TTC549 (cell line): ENCODE data around the gene TMEM235.

Experiments
- FAIRE-seq: peaks from 2 replicates; lab custom pipeline; 2012; peaks lifted over from hg19 to GRCh38; lab: Jason Lieb, UNC

The TMEM235 gene

DNA sequence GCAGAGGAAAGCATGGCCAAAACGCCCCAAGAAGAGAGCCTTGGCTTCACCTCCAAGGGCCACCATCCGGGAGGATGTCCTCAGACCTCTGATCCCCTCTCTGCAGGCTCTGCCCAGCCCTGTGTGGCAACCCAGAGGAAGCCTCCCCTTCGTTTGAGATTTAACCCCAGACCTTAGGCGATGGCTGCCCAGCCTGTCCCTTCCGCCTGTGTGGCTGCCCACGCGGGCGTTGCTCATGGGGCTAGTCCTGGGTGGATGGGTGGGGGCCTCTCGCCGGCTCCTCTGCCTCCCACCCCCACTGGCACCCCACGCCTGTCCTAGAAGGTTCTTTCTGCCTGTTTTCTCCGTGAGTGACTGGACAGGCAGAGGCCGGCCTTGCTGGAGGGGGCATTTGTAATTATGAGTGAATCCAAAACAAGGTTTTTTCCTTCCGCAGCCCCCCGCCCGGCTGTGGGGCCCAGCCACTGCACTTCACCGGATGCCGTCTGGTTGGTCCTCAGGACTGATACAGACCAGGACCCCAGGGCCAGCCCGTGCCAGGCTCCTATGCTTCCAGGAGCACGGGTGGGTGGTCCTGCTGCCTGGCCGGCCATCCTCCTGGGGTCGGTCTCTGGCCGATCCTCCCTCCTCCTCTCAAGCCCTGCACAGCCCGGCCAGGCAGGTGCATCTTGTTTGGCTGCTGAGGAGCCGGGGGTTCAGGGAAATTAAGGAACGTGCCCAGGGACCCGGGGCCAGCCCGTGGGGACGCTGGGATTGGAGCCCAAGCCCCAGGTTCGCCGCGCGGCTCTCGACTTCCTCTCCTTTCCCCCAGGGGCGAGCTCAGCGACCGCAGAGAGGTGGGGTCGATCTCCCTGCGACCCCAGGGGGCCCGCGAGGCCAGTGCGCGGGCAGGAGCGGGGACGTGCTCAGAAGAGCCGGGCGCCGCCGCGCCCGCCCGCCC, at the start of gene TMEM235:
TSS of gene TMEM235 (plus strand) at position 636 of the 940 bp plus-strand sequence. CDS start 393 bp downstream, outside the sequence.
- FAIRE-seq: no peak

DNA sequence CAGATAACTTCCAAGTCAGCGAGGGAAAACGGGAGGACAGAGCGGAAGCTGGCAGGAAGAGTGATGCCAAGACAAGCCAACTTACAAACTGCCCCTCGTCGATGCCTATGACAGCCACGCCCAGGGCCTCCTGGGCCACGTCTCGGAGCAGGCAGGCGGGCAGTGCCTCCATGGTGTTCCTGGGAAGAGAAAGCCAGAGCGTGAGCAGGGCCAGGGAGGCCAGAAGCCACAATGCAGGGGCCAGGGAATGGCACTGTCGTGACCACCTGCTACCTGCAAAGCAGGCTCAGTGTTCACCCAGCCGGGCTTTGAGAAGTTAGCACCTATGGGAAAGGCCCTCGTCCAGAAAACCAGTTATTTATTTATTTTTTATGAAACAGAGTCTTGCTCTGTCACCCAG, 48.9 kb upstream of the TMEM235 start:
- FAIRE-seq: no peak

DNA sequence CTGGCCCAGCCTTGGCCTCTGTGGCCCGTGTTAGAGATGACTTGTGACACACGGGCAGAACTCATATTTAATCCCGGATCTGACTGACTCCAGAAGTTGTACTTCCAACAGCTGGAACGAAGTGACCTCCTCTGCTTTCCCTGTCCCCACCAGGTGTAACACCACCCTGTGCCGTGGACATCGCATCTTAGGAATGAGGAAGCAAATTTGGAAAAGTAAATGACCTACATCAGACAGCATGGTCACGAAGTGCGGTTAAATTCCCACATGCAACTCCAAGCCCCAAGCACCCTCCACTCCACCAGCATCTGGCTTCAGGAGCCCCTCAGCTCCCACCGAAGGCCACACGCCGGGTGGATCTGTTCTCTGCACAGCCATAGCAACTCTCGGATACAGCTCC, 47.5 kb upstream of the TMEM235 start:
- no peak for FAIRE-seq

DNA sequence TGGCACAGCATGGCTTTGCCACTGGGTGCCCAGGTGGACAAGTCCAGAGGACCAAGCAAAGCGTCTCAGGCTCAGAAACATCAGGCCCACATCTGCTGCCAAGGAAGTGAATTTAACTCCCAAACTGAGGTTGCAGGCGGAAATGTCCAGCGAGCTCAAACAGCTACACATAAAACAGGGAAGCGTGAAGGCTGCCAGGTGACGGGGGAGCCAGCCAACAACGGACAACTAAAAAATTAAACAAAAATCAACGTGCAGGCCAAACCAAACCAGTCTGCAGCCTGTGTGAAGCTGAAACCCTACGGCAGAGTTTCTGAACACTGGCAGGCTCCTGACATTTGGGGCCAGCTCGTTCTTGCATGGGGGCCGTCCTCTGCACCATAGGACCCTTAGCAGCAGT, 47.1 kb upstream of the TMEM235 start:
- no peak for FAIRE-seq

DNA sequence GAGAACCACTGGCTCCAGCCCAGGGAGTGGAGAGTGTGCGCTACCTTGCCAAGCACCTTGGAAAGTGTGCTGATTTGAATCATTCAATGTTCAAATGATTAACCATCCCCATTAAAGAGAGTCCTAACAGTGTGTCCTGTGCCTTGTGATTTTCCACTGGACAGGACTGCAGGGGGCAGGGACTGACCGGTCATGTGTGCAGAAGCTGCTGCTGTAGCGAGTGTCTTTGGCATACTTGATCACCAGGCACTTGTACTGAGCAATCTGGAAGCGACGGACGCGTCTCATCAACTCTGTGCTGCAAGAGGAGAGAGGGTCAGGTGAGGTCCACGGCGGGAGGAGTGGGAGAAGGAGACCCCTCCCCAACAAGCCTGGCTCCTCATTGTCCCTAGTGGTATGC, 46.6 kb upstream of the TMEM235 start:
- FAIRE-seq: no peak

DNA sequence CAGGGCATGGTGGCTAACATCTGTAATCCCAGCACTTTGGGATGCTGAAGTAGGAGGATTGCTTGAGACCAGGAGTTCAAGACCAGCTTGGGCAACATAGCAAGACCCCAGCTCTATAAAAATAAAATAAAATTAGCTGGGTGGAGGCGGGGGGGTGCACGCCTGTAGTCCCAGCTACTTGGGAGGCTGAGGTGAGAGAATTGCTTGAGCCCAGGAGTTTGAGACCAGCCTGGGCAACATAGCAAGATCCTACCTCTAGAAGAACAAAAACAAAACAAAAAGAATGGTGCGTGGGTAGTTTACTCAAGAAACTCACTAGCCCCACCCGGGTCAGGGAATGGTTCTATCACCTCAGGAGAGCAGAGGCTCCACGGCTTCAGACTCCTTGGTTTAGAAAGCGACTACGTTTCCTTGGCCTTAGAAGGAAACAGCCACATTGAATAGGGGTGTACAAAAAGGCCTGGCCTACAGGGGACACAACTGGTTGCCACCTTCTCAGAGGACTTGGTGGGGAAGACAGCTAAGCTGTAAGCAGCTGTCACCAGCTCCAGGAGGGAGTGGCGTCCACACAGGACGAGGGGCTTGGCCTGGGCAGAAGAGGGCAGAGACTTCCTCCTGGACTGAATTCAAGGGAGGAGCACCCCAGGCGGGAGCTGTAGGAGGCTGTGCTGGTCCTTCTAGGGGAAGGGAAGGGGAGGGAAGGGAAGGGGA, 45.3 kb upstream of the TMEM235 start:
- no peak for FAIRE-seq

DNA sequence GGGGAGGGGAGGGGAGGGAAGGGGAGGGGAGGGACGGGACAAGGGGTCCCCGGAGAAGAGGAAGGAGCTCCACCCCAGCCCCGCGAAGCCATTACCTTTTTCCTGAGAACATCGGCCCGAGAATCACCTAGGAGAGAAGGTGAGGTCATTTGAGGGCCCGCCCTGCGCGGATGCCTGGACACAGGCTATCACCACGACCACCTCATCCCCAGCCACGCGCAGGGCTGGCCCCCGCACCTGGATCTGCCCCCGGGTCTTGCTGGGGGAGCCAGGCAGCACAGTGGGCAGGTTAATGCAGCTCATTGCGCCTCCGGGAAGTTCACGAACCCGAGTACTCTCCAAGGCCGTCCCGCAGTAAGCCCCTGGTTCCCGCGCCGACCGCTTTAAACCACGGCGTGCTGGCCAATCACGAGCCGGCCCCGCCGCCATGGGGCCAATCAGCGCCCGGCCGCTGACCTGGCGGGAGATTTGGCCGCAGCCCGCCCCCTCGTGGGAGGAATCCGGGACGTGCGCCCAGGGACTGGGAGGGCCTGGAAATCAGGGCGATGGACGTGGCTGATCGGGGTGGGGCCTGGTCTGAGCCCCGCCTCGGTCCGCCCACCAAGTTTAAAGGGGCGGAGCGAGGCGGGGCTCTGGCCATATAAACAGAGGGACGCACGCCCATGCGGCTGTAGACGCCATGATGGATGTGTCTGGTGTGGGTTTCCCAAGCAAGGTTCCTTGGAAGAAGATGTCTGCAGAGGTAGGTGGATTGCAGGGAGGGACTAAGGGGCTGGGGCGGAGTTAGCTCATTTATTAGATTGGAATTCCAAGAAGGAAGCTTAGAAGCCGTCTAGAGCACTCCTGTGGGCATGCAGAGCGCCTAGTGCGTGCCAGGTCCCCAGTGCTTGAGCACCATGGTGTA, 44.5 kb upstream of the TMEM235 start, which contains the start of the genes AFMID and TK1:
TSS of gene AFMID (plus strand) at position 671 of the 904 bp plus-strand sequence. CDS start at position 680, 9 bp downstream.
TSS of gene TK1 (minus strand) at position 361 of the 904 bp plus-strand sequence. CDS start at position 303, 58 bp downstream.
- peak; percentile 93 for FAIRE-seq

DNA sequence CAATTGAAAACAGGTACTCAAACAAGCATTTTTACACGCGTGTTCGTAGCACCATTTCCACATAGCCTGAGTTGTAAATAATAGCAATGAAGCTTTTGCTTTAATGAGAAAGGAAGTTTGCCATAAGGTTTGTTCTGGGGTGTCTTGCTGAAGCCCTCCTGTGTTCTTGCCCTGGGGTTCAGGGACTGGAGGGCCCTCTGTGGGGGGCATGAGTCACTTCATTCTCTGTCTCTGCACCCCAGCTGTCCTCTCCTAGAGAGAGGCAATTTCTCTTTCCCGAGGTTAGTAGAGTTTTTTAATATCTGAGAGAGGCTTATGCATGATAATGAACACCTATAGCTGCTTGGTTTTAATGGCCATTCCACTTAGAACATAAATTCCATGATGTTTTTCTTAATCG, 34.7 kb upstream of the TMEM235 start:
- FAIRE-seq: no peak

DNA sequence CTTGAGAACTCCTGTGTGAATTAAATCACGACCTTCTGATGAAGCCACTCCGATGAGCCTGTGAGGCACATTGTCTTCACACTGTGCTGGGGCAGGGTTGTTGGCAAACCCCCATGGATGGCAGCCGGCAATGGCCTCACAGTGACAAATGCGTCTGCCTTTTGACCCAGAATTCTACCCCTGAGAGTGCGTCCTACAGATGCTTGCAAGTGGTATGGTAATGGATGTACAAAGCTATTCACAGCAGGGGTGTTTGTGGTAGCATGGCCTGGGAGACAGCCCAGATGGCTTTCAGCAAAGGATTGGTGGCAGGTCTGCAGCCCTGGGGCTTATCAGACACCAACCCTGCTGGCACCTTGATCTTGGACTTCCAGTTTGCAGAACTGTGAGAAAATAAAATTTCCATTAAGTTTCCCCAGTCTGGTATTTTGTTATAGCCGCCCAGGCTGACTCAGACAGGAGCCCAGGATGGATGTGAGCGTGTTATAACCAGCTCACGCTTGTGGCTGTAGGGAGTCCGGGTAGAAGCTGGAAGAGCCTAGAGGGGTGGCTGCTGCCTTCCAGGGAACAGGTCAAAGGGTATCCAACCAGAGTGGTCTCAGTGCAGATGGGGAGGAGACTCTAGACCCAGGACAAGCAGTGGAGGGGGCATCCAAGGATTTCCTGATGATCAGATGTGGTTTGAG, 34.1 kb upstream of the TMEM235 start:
- FAIRE-seq: no peak

DNA sequence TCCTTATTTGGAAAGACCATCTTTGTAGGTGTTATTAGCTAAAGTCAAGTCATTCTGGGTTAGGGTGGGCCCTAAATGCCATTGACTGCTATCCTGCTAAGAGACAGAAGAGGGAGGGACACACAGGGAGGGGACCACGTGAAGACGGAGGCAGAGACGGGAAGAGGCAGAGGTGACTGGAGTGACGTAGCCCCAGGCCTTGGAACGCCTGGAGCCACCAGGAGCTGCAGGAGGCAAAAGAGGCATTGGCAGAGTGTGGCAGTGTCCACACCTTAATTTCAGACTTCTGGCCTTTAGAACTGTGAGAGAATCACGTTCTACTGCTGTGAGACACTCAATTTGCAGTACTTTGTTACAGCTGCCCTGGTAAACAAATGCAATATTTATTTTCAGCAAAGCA, 31.0 kb upstream of the TMEM235 start:
- FAIRE-seq: no peak

DNA sequence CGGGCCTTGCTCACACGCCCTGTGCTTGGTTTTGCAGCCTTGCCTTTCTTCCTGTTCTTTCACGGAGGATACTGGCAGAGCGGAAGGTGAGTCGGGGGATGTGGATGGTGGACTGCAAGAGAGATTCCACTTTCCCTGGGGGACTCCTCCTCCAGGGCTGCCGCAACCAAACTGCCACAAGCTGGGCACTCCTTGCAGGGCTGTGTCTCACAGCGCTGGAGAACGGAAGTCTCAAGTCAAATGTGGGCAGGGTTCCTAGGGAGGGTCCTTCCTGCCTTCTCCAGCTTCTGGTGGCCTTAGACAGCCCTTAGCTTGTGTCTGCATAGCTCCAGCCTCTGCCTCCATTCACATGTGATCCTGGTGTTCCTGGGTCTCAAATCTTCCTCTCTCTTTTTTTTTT, 28.8 kb upstream of the TMEM235 start:
- no peak for FAIRE-seq

DNA sequence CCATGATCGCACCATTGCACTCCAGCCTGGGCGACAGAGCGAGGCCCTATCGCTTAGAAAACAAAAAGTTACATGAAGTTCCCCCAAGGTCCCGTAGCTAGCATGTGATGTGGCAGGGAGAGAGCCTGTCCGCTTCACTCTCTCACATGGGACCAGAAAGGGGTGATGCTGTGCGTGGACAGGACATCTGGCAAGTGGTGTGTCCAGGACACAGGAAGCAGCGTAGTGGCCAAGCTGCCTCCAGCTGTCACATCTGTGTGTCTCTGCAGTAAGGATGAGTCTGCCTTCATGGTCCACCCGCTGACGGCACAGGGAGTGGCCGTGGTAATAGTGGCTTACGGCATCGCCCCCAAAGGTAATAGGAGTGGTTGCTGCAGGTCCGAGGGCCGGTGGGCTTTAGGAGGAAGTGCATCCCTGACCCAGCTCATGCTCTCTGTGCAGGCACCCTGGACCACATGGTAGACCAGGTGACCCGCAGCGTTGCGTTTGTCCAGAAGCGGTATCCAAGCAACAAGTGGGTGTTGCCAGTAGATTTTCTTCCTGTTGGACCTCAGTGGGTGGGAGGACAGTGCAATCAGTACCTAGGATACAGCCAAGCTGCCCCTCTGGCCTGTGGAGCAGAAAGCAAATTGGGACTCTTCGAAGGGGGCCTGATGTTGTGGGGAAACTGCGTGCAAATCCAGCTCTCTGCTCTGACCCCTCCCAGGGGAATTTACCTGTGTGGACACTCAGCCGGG, 26.9 kb upstream of the TMEM235 start:
- no peak for FAIRE-seq

DNA sequence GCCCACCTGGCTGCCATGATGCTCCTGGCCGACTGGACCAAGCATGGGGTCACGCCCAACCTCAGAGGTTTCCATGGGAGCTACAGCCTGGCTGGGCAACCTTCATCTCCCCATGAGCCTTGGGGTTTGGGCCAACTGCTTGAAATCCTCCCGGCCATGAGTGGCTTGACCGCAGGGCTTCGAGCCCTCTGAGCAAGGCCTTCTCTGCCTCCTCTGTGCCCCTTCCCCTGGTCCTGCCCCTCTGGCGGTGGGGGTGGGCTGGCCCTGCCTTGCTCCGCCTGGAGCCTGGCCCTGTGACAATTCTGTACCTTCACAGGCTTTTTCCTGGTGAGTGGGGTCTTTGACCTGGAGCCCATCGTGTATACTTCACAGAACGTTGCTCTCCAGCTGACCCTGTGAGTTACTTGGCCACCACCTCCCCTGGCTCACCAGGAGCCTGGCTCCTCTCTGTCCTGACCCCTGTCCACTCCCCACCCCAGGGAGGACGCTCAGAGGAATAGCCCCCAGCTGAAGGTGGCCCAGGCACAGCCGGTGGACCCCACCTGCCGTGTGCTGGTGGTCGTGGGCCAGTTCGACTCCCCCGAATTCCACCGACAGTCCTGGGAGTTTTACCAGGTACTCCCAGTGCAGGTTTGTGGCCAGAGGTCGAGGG, 26.2 kb upstream of the TMEM235 start:
- no peak for FAIRE-seq

DNA sequence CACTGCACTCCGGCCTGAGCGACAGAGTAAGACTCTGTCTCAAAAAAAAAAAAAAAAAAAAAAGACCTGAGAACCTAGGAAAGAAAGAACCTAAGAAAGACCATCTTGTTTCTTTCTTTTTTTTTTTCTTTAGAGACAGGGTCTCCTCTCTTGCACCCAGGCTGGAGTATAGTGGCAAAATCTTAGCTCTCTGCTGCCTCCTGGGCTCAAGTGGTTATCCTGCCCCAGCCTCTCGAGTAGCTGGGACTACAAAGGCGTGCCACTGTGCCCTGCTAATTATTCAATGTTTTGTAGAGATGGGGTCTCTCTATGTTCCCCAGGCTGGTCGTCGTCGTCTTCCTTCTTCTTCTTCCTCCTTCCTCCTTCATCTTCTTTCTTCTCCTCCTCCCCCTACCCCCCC, 25.1 kb upstream of the TMEM235 start:
- FAIRE-seq: no peak

DNA sequence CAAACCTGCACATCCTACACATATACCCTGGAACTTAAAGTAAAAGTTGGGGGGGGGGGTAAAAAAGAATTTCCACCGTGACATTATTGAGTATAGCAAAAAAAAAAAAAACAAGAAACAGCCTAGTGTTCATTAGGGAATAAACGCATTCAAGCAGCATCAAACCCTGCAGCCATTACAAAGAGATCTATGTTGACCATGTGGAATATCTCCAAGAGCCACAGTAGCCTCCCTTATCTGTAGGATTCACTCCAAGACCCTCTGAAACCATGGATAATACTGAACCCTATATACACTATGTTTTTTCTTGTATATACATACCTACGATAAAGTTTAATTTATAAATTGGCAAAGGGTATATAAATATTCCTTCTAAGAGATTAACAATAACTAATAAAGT, 22.9 kb upstream of the TMEM235 start:
- FAIRE-seq: no peak

DNA sequence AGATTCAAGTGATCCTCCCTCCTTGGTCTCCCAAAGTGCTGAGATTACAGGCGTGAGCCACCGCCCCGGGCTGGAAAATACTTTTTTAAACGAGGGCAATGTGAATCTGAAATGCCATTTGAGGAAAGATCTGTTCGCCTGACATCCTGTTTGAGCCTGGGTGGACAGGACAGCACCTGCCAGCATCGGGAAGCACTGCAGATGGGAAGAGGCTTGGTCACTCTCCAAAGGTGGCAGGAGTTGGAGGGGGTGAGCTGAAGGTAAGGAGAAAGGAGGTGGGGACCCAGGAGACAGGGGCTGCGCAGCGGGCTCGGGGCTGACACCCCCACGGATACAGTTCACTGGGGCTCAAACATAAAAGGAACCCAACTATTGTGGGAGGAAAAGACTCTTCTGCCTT, 21.3 kb upstream of the TMEM235 start:
- FAIRE-seq: no peak

DNA sequence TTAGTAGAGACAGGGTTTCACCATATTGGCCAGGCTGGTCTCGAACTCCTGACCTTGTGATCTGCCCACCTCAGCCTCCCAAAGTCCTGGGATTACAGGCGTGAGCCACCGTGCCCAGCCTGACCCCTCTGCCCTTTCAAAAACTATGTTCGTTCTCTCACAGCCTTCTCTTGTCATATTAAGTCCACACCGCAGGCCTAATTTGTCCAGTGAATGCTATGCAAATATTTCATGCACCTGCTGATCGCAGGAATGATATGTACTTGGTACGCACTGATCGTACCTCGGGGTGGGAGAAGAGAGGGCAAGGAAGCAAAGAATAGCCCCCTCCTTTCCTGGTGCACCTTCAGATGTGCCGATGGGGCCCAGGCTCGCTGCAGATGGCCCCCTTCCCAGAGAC, 20.4 kb upstream of the TMEM235 start:
- FAIRE-seq: no peak

DNA sequence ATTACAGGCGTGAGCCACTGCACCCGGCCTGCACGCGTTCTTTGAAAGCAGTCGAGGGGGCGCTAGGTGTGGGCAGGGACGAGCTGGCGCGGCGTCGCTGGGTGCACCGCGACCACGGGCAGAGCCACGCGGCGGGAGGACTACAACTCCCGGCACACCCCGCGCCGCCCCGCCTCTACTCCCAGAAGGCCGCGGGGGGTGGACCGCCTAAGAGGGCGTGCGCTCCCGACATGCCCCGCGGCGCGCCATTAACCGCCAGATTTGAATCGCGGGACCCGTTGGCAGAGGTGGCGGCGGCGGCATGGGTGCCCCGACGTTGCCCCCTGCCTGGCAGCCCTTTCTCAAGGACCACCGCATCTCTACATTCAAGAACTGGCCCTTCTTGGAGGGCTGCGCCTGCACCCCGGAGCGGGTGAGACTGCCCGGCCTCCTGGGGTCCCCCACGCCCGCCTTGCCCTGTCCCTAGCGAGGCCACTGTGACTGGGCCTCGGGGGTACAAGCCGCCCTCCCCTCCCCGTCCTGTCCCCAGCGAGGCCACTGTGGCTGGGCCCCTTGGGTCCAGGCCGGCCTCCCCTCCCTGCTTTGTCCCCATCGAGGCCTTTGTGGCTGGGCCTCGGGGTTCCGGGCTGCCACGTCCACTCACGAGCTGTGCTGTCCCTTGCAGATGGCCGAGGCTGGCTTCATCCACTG, 17.3 kb upstream of the TMEM235 start, which contains the start of gene BIRC5:
TSS of gene BIRC5 (plus strand) at position 238 of the 690 bp plus-strand sequence. CDS start at position 302, 64 bp downstream.
- FAIRE-seq: no peak

DNA sequence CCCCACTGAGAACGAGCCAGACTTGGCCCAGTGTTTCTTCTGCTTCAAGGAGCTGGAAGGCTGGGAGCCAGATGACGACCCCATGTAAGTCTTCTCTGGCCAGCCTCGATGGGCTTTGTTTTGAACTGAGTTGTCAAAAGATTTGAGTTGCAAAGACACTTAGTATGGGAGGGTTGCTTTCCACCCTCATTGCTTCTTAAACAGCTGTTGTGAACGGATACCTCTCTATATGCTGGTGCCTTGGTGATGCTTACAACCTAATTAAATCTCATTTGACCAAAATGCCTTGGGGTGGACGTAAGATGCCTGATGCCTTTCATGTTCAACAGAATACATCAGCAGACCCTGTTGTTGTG, 16.7 kb upstream of the TMEM235 start:
- no peak for FAIRE-seq
